ENCODE measurements around the gene TADA2B. TPM values are rescaled to one million over a fixed set of nuclear protein-coding genes. Genes with fewer than 3 reads are reported as not detected.

The TADA2B gene
- total and polyA plus RNA-seq, 9 of the 15 experiments (the other 6 are each of a cell fraction or from before 2014, with no cell fraction given), result 0.55 to 12.2 (median 7.5) TPM

DNA sequence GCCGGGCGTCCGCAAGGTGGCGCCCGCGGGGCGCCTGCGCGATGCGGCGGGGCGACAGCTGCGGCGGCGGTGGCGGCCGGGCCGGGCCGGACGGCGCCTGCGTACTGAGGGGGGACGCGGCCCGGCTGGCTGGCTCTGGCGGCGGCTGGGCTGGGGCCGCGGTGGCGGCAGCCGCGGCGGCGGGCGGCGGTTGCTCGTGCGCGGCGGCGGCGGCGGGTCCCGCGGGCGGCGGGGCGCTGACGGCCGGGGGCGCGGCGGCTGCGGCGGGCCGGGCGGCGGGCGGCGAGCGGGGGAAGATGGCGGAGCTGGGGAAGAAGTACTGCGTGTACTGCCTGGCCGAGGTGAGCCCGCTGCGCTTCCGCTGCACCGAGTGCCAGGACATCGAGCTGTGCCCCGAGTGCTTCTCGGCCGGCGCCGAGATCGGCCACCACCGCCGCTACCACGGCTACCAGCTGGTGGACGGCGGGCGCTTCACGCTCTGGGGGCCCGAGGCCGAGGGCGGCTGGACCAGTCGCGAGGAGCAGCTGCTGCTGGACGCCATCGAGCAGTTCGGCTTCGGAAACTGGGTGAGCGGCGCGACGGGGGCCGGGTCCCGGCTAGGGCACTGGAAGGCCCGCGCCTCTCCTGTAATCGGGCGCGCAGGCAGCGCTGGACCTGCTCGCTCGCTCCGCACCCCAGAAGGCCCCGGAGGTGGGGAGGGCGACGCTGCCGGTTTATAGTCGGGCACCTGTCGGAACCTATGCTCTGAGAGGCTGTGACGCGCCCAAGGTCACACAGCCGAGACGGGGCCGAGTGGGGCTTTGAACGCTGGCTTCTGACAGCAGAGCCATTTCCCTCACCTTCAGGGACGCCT, at the start of gene TADA2B (continued):
- TF ChIP-seq ZNF354B (CRISPR knock-in tag; IDR thresholded peaks at IDR 0.05), result no peak
- no peak for TF ChIP-seq NONO (IDR thresholded peaks at IDR 0.05; ENCODE audit: low read depth in 2 of 2, low read length in 1 of 2)
- TF ChIP-seq BCOR (IDR thresholded peaks at IDR 0.05), result 0 out of 2 replicates have a peak, but pooled peaks have one; percentile 31
- TF ChIP-seq YY1 (IDR thresholded peaks at IDR 0.05; ENCODE audit: borderline replicate concordance in 1 of 3, control insufficient read depth in 1 of 3, extremely low read depth in 1 of 3, insufficient read depth in 3 of 3, insufficient read length in 1 of 3, insufficient replicate concordance in 2 of 3, low read depth in 1 of 3, low read length in 2 of 3), result peak in 2 of 3 experiments; percentile 69 to 79
- 0 out of 2 replicates have a peak, but pooled peaks have one; percentile 48 for TF ChIP-seq AFF4 (CRISPR knock-in tag; IDR thresholded peaks at IDR 0.05)
- TF ChIP-seq, protein P1, sequence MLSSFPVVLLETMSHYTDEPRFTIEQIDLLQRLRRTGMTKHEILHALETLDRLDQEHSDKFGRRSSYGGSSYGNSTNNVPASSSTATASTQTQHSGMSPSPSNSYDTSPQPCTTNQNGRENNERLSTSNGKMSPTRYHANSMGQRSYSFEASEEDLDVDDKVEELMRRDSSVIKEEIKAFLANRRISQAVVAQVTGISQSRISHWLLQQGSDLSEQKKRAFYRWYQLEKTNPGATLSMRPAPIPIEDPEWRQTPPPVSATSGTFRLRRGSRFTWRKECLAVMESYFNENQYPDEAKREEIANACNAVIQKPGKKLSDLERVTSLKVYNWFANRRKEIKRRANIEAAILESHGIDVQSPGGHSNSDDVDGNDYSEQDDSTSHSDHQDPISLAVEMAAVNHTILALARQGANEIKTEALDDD (IDR thresholded peaks at IDR 0.05), result no peak
- peak; percentile 25 to 64; a peak in 1 of 4 replicates for TF ChIP-seq MAZ (CRISPR knock-in tag; conservative IDR thresholded peaks at IDR 0.05 in 1 of 2, IDR thresholded peaks at IDR 0.05 in 1 of 2)
- peak; percentile 37 for TF ChIP-seq HNRNPLL (IDR thresholded peaks at IDR 0.05; ENCODE audit: low read depth, low read length, poor library complexity, severe bottlenecking)
- TF ChIP-seq MTF1 (CRISPR knock-in tag; IDR thresholded peaks at IDR 0.05; ENCODE audit: borderline replicate concordance), result no peak
- TF ChIP-seq JUN (IDR thresholded peaks at IDR 0.05; ENCODE audit: borderline replicate concordance, low read depth, low read length), result no peak
- TF ChIP-seq JUN (CRISPR knock-in tag; IDR thresholded peaks at IDR 0.05; ENCODE audit: borderline replicate concordance), result 0 out of 2 replicates have a peak, but pooled peaks have one; percentile 89
- TF ChIP-seq ATF7 (IDR thresholded peaks at IDR 0.05), result no peak
- TF ChIP-seq POLR2G (IDR thresholded peaks at IDR 0.05; ENCODE audit: low read depth, low read length), result peak; percentile 70
- peak; percentile 48 for TF ChIP-seq CEBPG (CRISPR knock-in tag; IDR thresholded peaks at IDR 0.05)
- no peak for TF ChIP-seq CEBPG (tag; conservative IDR thresholded peaks at IDR 0.05 in 1 of 2, IDR thresholded peaks at IDR 0.05 in 1 of 2)
- TF ChIP-seq, protein P2, sequence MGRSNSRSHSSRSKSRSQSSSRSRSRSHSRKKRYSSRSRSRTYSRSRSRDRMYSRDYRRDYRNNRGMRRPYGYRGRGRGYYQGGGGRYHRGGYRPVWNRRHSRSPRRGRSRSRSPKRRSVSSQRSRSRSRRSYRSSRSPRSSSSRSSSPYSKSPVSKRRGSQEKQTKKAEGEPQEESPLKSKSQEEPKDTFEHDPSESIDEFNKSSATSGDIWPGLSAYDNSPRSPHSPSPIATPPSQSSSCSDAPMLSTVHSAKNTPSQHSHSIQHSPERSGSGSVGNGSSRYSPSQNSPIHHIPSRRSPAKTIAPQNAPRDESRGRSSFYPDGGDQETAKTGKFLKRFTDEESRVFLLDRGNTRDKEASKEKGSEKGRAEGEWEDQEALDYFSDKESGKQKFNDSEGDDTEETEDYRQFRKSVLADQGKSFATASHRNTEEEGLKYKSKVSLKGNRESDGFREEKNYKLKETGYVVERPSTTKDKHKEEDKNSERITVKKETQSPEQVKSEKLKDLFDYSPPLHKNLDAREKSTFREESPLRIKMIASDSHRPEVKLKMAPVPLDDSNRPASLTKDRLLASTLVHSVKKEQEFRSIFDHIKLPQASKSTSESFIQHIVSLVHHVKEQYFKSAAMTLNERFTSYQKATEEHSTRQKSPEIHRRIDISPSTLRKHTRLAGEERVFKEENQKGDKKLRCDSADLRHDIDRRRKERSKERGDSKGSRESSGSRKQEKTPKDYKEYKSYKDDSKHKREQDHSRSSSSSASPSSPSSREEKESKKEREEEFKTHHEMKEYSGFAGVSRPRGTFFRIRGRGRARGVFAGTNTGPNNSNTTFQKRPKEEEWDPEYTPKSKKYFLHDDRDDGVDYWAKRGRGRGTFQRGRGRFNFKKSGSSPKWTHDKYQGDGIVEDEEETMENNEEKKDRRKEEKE (IDR thresholded peaks at IDR 0.05; ENCODE audit: borderline replicate concordance in 1 of 2, control insufficient read depth in 1 of 2, low read depth in 2 of 2, low read length in 1 of 2), result no peak
- peak; percentile 47 for TF ChIP-seq CHD1 (IDR thresholded peaks at IDR 0.05; ENCODE audit: low read length)

Data from K562 (cell line).